HG03103 (cell line): ENCODE data around the gene CALHM2.
A peak's percentile ranks its signal among the peaks of the same experiment; 100 is the strongest.
"Not testable (repeated sequence)": the region's sequence is repeated elsewhere in the genome, so short reads cannot be mapped to it uniquely, and the experiment has no call there.

Source experiments
- ATAC-seq: cut with Tn5 transposase; IDR thresholded peaks from one replicate; pipeline ENCODE4 v1.9.1; 2021; ENCODE audit warnings: low read depth; ENCODE audit not compliant: unreplicated experiment

CALHM2 gene

GRCh38 chr10:103451831-103452505 lies at the start of gene CALHM2:
Gene CALHM2, minus strand, starts transcription at chr10:103452370. Its CDS starts 2,429 bp downstream, at chr10:103449941.
- ATAC-seq: peak; percentile 60

GRCh38 chr10:103501186-103501585 lies 49.0 kb upstream of the CALHM2 start:
- ATAC-seq: no peak

- no peak for ATAC-seq
These were observed 48.3 kb upstream of the CALHM2 start for GRCh38 chr10:103500481-103500880.

GRCh38 chr10:103499881-103500280 lies 47.7 kb upstream of the CALHM2 start:
- ATAC-seq: no peak

- ATAC-seq: no peak
These were observed 46.9 kb upstream of the CALHM2 start for GRCh38 chr10:103498936-103499638.

GRCh38 chr10:103497161-103497915 lies 45.2 kb upstream of the CALHM2 start:
- no peak for ATAC-seq

GRCh38 chr10:103495321-103495720 lies 43.2 kb upstream of the CALHM2 start:
- ATAC-seq: no peak

- no peak for ATAC-seq
These were observed 42.0 kb upstream of the CALHM2 start for GRCh38 chr10:103493916-103494877.

GRCh38 chr10:103493362-103493915 lies 41.3 kb upstream of the CALHM2 start, which contains the start of gene NEURL1:
Gene NEURL1, plus strand, starts transcription at chr10:103493705. Its CDS starts 683 bp downstream, at chr10:103494388.
- no peak for ATAC-seq

- ATAC-seq: no peak
These were observed 40.6 kb upstream of the CALHM2 start for GRCh38 chr10:103492655-103493261.

GRCh38 chr10:103491729-103492364 lies 39.7 kb upstream of the CALHM2 start:
- ATAC-seq: no peak

- ATAC-seq: peak; percentile 18
These were observed 38.8 kb upstream of the CALHM2 start for GRCh38 chr10:103490986-103491314.

- ATAC-seq: no peak
These were observed 35.2 kb upstream of the CALHM2 start for GRCh38 chr10:103487410-103487708.

- ATAC-seq: not testable (repeated sequence)
These were observed 34.7 kb upstream of the CALHM2 start for GRCh38 chr10:103486635-103487409.

GRCh38 chr10:103481974-103482531 lies 29.9 kb upstream of the CALHM2 start:
- no peak for ATAC-seq

- ATAC-seq: no peak
These were observed 28.4 kb upstream of the CALHM2 start for GRCh38 chr10:103480521-103480920.

- no peak for ATAC-seq
These were observed 27.0 kb upstream of the CALHM2 start, which contains the start of gene CALHM3 for GRCh38 chr10:103479135-103479534. Gene CALHM3, minus strand, starts transcription at chr10:103479240. Its CDS starts 208 bp downstream, at chr10:103479032.

GRCh38 chr10:103478671-103479070 lies 26.5 kb upstream of the CALHM2 start:
- no peak for ATAC-seq
